Adipocyte (in vitro differentiated cells): ENCODE measurements around the gene LRRC45.

Experiments used
- DNase-seq: peaks from one replicate; pipeline ENCODE4 v3.0.0-alpha.2; 2015; ENCODE audit warnings: low read depth
- H3K27me3 ChIP-seq: replicated peaks from 2 replicates; pipeline ENCODE4 v1.7.0; 2013; ENCODE audit warnings: mild to moderate bottlenecking, low read length, moderate library complexity; ENCODE audit not compliant: control insufficient read depth, insufficient read depth
- H3K36me3 ChIP-seq: 2 replicates; pipeline ENCODE4 v1.7.0; 2013; ENCODE audit warnings: low read length, mild to moderate bottlenecking, moderate library complexity; ENCODE audit not compliant: control insufficient read depth, insufficient read depth, severe bottlenecking
- H3K4me1 ChIP-seq: 2 replicates; pipeline ENCODE4 v1.7.0; 2013; ENCODE audit warnings: mild to moderate bottlenecking, low read length, moderate library complexity; ENCODE audit not compliant: control insufficient read depth, insufficient read depth
- H3K4me3 ChIP-seq: 2 replicates; pipeline ENCODE4 v1.7.0; 2013; ENCODE audit warnings: mild to moderate bottlenecking, low read length, moderate library complexity
- H3K9ac ChIP-seq: 2 replicates; pipeline ENCODE4 v1.7.0; 2013; ENCODE audit warnings: mild to moderate bottlenecking, low read length, moderate library complexity
- H3K9me3 ChIP-seq: 2 replicates; pipeline ENCODE4 v1.7.0; 2013; ENCODE audit warnings: mild to moderate bottlenecking, low read length, moderate library complexity; ENCODE audit not compliant: control insufficient read depth

The LRRC45 gene

DNA sequence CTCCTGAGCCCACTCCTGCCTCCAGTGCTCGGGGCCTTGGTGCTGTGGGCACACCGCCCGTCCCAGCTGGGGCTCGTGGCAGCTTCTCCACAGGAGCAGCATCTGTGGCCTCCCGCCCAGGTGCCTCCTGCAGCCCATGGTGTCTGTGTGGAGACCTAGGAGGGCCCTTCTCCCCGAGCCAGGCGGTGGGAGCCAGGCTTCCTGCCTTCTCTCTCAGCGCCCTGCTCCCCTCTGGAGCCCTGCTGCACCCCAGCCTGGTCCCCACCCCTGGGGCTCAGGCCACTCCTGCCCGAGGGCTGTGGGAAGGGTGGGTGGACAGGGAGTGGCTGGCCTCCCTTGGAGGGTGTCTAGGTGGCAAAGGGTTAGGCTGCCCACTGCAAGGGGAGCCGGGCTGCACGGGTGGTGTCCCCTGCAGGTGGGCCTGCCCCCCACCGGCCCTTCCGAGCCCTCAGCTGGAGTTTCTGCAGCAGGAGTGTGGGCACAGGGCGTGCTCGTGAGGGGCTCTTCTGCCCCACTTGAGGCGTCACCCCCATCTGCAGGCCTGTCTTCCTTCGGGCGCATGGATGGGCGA lies 11.4 kb upstream of the LRRC45 start:
- Histone ChIP-seq H3K4me1 (no peaks in the 10 kb centered on the region), H3K27me3 (no peaks in the 10 kb centered on the region), H3K9me3 (no peaks in the 10 kb centered on the region), H3K36me3 (peaks cover 4% of the 10 kb centered on the region), H3K4me3 (no peak overlapping the region), H3K9ac (no peak overlapping the region)
- DNase-seq: no peak

DNA sequence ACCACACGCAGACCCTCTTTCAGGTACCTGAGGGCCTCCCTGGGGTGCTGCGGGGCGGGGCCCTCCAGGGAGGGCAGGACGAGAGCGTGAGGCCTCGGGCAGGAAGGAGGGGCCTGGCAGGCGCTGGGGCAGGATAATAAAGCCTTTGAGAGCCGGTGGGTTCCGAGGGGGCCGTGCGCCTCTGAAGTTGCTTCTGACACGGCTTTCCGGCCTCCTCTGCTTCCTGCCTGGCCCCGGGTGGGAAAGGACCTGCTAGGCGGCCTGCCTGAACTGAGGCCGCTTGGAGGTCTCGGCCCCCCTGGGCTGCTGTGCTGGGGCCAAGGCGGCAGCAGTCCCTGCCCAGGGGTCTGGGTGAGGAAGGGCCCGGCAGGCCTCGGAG lies 10.9 kb upstream of the LRRC45 start:
- Histone ChIP-seq H3K4me3 (no peak overlapping the region), H3K4me1 (no peaks in the 10 kb centered on the region), H3K27me3 (no peaks in the 10 kb centered on the region), H3K9ac (no peak overlapping the region), H3K36me3 (peaks cover 4% of the 10 kb centered on the region), H3K9me3 (no peaks in the 10 kb centered on the region)
- DNase-seq: no peak

DNA sequence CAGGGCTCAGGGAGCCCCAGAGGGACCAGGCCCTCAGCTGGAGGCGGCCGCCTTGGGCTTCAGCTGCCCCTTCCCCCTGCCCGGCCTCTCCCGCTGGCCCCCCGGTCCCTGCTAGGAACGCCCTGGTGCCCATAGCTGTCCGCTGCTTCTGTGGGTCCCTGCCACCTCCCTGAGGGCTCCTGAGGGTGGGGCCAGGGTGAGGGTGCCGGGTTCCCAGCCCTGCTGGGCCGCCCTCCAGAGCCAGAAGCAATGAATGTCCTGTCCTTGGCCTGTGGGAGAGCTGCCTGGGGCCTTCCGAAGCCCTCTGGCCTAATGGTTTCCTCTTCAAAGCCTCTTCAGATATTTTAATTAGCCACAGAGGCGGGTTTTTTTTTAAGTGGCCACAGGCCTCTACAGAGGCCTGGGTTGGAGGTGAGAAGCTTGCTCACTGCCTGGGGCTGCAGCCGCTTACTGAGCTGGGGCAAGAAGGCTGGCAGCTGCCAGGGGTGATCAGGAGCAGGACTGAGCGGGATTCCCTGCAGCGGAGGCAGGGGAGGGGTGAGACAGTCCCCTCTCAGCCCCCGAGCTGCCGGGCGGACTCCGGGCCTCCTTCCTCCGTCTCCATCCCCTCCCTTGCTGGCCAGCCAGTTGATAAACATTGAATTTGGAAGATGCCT lies 10.3 kb upstream of the LRRC45 start:
- Histone ChIP-seq H3K9ac (no peak overlapping the region), H3K4me1 (no peaks in the 10 kb centered on the region), H3K4me3 (no peak overlapping the region), H3K9me3 (no peaks in the 10 kb centered on the region), H3K36me3 (peaks cover 4% of the 10 kb centered on the region), H3K27me3 (no peaks in the 10 kb centered on the region)
- no peak for DNase-seq

DNA sequence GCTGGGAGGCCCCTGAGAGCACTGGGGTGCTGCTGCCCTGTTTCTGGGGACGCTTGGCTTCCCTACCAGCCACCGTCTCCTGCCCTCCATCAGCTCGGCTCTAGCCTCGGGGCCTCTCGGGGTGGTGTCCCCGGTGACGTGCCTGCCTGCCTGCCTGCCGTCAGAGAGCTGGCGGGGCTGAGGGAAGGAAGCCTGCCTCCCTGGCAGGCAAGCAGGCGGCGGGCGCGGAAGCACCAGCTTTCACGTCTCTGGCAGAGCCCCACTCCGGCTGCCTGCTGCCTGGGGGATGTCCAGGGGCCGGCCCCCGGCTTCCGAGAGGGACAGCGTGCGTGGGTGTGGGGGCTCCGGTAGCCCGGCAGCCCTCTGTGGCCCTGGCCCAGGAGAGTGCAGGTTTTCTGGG lies 9.8 kb upstream of the LRRC45 start:
- H3K9me3 ChIP-seq: no peaks in the 10 kb centered on the region
- no peak overlapping the region for H3K9ac ChIP-seq
- DNase-seq: no peak
- H3K36me3 ChIP-seq: peaks cover 4% of the 10 kb centered on the region
- H3K4me1 ChIP-seq: no peaks in the 10 kb centered on the region
- H3K4me3 ChIP-seq: no peak overlapping the region
- H3K27me3 ChIP-seq: no peaks in the 10 kb centered on the region

DNA sequence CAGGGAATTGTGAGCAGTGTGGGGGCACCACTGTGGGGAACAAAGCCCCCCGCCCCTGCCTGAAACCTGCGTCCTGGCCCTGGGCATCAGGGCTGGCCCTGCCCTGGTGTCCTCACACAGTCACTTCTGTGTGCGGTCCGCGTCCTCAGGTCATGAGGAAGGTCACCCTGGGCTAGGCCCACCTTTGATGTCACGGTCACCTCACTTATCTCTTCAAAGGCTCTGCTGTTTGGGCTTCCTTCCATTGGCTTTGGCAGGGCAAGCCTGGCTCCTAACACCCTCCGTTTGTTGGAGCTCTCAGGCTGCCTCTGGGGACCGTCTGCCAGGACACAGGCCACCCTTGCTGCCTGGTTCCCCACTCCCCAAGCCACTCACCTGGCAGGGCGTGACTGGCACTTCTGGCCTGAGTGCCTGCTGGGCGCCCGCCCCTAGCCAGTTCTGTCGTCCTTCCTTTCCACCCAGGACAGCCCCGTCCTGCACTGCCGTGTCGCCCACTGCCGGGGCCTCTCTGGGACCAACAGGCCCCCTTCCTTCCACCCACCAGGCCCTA lies 9.3 kb upstream of the LRRC45 start:
- Histone ChIP-seq H3K27me3 (no peaks in the 10 kb centered on the region), H3K4me3 (no peak overlapping the region), H3K36me3 (peaks cover 4% of the 10 kb centered on the region), H3K9ac (no peak overlapping the region), H3K9me3 (no peaks in the 10 kb centered on the region), H3K4me1 (no peaks in the 10 kb centered on the region)
- DNase-seq: no peak

DNA sequence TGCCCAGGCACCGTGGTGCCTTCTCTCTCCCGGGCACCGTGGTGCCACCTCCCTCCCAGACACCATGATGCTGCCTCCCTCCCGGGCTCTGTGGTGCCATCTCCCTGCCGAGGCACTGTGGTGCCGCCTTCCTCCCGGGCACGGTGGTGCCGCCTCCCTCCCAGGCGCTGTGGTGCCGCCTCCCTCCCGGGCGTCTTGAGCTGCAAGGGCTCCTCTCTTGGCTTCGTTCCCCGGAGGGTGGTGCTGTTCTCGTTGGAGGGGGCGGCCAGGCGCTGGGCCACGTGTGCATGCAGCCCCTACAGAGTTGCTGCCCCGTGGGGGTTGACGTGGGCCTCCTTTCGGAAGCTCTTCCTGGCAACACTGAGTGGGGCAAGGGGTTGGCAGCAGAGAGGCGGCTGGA lies 8.7 kb upstream of the LRRC45 start:
- Histone ChIP-seq H3K4me1 (no peaks in the 10 kb centered on the region), H3K4me3 (no peak overlapping the region), H3K9me3 (no peaks in the 10 kb centered on the region), H3K27me3 (no peaks in the 10 kb centered on the region), H3K9ac (no peak overlapping the region), H3K36me3 (peaks cover 4% of the 10 kb centered on the region)
- DNase-seq: no peak

DNA sequence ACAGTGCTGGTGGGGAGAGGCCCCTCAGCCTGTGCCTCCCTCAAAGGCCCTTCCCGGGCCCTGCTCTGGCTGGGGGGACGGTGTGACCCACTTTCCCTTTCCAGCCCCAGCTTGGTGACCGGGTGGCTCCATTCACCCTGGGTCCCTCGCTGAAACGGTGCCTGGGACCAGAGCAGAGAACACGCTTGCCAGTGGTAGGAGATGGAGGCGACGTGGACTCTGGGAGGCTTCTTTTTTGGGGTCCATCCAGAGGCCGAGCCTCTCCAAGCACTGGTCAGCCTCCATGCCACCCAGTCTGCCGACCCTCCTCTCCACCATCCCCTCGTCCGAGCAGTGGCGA lies 8.2 kb upstream of the LRRC45 start:
- Histone ChIP-seq H3K27me3 (no peaks in the 10 kb centered on the region), H3K36me3 (peaks cover 4% of the 10 kb centered on the region), H3K9ac (no peak overlapping the region), H3K4me1 (no peaks in the 10 kb centered on the region), H3K4me3 (no peak overlapping the region), H3K9me3 (no peaks in the 10 kb centered on the region)
- no peak for DNase-seq

DNA sequence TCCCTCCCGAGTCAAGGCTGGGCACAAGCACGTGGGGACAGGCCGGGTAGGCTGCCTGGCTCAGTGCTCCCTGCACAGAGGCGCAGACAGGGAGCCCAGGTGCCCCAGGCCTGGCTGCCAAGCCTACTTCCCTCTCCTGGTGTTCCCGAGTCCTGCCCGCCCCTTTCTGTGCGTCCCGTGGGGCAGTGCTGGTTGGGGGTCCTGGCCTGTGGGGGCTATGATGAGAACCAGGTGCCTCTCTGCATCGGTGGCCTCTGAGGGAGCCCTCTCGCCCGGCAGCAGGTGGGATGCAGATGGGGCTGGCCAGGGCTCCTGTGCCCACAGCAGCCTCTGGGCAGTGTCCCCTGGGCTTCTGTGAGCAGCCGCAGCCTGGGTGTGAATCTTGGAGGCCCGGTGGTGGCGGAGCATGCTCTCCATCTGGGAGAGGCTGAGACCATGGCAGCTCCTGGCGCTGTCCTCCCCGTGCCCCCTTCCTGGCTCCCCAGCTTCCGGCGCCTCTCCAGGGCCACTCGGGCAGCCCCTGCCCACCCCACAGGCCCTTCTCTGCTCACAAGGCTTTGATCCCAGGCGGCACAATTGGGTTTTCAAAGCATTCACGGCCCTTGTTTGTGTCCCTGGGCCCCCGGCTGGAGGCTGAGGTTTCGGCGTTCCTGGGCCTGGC lies 7.7 kb upstream of the LRRC45 start:
- H3K4me1 ChIP-seq: no peaks in the 10 kb centered on the region
- no peaks in the 10 kb centered on the region for H3K9me3 ChIP-seq
- H3K9ac ChIP-seq: no peak overlapping the region
- peaks cover 4% of the 10 kb centered on the region for H3K36me3 ChIP-seq
- H3K27me3 ChIP-seq: no peaks in the 10 kb centered on the region
- DNase-seq: no peak
- H3K4me3 ChIP-seq: no peak overlapping the region

DNA sequence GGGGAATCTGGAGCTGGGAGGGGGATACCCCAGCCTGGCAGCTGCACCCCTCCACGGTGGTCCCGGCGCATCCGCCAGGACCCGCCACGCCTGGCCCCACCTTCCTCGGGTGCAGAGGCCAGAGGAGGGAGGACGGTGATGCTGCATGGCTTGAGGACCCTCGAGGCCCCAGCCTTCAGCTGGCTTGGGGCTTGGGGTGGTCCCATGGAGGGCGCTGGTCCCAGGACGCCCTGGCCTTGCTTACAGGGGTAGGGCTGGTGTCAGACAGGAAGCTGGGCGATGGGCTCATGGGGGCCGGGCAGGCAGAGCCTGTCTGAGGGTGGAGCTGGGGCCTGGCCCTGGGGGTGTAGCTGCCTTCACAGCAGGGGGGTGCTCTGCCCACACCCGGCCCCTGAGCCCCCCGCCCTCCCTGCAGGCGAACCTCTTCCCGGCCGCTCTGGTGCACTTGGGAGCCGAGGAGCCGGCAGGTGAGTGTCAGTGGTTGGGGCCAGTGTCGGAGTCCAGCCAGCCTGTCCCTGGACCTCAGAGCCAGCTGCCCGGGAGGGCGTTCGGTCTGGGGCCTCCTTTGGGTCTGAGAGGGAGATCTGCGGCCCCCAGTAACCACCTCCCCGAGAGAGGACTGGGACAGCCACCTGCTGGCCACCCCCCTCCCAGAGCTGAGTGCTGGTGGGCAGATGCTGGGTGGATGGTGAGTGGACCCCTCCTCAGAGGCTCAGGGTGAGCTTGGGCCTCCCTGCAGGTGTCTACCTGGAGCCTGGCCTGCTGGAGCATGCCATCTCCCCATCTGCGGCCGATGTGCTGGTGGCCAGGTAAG lies 6.8 kb upstream of the LRRC45 start:
- Histone ChIP-seq H3K4me3 (no peak overlapping the region), H3K27me3 (no peaks in the 10 kb centered on the region), H3K9ac (no peak overlapping the region), H3K4me1 (peaks cover under 1% of the 10 kb centered on the region), H3K36me3 (peaks cover 4% of the 10 kb centered on the region), H3K9me3 (no peaks in the 10 kb centered on the region)
- no peak for DNase-seq

DNA sequence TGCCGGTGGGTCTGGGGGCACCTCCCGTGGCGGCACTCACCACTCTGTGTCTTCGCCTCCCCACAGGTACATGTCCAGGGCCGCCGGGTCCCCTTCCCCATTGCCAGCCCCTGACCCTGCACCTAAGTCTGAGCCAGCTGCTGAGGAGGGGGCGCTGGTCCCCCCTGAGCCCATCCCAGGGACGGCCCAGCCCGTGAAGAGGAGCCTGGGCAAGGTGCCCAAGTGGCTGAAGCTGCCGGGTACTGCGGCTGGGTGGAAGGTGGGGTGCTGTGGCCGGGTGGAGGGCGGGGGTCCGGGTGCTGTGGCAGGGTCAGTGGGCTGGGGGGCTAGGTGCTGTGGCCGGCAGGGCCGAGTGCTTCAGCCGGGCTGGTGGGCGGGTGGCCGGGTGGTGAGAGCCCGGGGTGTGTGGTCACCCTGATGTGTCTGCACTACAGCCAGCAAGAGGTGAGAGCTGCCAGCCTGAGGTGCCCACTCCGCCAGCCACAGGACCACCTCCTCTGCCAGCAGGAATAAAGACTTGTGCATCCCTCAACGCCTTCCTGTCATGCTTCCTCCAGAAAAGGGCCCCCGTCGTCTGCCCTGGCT lies 6.1 kb upstream of the LRRC45 start:
- no peak overlapping the region for H3K9ac ChIP-seq
- H3K27me3 ChIP-seq: no peaks in the 10 kb centered on the region
- no peaks in the 10 kb centered on the region for H3K9me3 ChIP-seq
- peaks cover 8% of the 10 kb centered on the region for H3K4me1 ChIP-seq
- DNase-seq: no peak
- no peak overlapping the region for H3K4me3 ChIP-seq
- H3K36me3 ChIP-seq: no peaks in the 10 kb centered on the region

DNA sequence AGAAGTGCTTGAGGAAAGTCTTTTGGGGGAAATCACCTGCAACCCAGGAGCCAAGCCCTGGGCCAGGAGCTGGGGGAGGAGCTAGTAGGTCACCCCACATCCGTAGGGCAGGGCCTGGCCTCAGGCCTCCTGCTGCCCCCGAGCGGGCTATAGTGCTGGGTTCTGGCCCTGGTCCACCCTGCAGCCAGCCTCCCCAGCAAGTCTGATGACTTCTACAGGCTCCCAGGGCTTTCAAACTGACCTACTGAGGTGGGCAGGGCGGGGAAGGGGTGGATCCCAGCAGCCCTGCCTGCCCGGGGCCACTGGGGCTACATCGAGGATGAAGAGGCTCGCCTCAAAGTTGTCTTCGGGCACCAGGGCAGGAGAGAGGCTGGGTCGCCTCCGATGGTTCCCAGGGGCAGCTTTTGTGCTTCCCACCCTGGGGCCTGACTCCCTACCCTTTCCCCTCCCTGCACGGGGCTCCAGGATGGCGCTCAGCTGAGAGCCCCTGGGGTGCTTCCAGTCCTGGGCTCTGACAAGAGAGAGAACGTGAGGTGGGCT lies 5.4 kb upstream of the LRRC45 start:
- peaks cover 11% of the 10 kb centered on the region for H3K4me1 ChIP-seq
- H3K36me3 ChIP-seq: no peaks in the 10 kb centered on the region
- no peak overlapping the region for H3K4me3 ChIP-seq
- H3K9me3 ChIP-seq: no peaks in the 10 kb centered on the region
- no peak for DNase-seq
- H3K9ac ChIP-seq: no peak overlapping the region
- H3K27me3 ChIP-seq: no peaks in the 10 kb centered on the region
